ENCODE results near the gene ABCD1.

The ABCD1 gene

DNA sequence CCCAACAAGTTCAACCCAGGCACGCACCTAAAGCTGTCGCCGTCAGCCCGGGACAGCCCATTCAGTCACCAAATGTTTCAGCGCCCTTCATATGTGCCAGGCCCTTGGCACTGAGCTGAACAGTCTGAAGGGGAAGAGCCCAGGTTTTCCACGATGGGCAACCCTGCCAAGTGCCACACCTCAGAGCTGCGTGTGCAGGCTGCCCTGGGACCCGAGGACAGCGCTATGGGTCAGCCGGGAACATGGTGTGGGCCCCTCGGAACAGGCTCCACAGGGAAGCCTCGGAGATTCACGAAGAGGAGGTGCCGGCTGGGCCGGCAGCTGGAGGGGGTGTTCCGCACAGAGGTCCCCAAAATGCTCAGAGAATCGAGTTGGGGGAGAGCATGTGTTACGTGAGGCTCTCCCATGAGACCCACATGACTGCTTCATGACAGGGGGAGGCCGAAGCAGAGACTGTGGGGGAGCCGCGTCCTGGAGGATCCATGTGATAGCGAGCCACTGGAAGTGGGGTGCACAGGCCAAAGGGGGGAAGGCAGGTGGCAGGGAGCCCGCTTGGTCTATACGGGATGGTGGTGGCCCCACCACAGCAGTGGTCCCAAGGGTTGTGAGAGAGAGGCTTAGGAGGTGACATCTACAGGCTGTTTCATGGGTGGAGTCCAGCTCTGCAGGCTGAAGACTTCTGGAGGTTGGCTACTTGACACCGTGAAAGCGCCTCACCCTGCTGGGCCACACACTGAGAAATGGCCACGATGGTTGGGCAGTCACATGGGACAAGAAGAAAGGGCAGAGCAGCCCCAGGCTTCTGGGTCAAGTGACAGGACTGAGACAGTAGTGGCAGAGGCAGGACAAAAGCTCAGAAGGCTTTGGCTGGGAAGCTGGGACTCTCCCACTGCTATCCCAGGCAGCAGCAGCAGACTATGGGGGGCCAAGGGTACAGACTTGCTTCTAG lies 14.7 kb upstream of the ABCD1 start:
- H3K79me2 ChIP-seq (ENCODE audit: insufficient read depth, low read length), result no peaks in the 10 kb centered on the region
- no peak for TF ChIP-seq EZH2phosphoT487 (IDR thresholded peaks at IDR 0.05; ENCODE audit: borderline replicate concordance)
- no peak for TF ChIP-seq CTCF (conservative IDR thresholded peaks at IDR 0.05; ENCODE audit: low read length)
- peaks cover 4% of the 10 kb centered on the region for H4K20me1 ChIP-seq (ENCODE audit: insufficient read depth, low read length, poor library complexity, severe bottlenecking)

DNA sequence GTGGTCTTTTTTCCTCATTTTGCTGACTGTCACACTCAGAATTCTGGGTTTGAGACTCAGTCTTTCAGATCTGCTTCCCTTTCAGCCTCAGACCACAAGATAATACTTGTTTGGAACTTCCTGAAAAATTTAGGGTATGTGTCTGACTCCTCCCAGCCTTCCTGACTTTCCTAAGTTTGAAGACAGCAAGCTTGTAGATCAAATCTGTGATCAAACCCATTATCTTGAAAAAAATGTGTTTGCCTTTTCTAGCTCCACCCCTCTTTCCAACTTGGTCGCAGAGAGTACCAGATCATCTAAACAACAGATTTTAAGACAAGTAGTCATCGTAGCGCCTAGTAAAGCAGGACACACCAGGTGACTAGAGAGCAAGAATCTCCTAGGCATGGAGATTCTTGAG lies 10.4 kb upstream of the ABCD1 start:
- no peak for TF ChIP-seq EZH2phosphoT487 (IDR thresholded peaks at IDR 0.05; ENCODE audit: borderline replicate concordance)
- Histone ChIP-seq H3K27me3 (ENCODE audit: insufficient read depth, low read length, poor library complexity, severe bottlenecking) (no peaks in the 10 kb centered on the region), H4K20me1 (ENCODE audit: insufficient read depth, low read length, poor library complexity, severe bottlenecking) (peaks cover 7% of the 10 kb centered on the region), H3K79me2 (ENCODE audit: insufficient read depth, low read length) (peaks cover 25% of the 10 kb centered on the region; the same call in 1 of the 2 replicates), H3K9ac (ENCODE audit: low read depth, low read length, poor library complexity, severe bottlenecking) (no peak overlapping the region), H3K9me2 (replicated peaks; ENCODE audit: low read depth, low read length) (no peaks in the 10 kb centered on the region), H3K9me3 (ENCODE audit: insufficient read depth, low read depth, low read length) (no peaks in the 10 kb centered on the region), H3K4me1 (ENCODE audit: insufficient read depth, low read length, poor library complexity, severe bottlenecking) (no peaks in the 10 kb centered on the region), H3K4me2 (ENCODE audit: low read depth, low read length, poor library complexity, severe bottlenecking) (no peak overlapping the region), H3F3A (ENCODE audit: low read depth) (no peaks in the 10 kb centered on the region), H2AFZ (ENCODE audit: low read length) (no peak overlapping the region), H3K36me3 (ENCODE audit: insufficient read depth, low read length) (peaks cover 36% of the 10 kb centered on the region; the same call in 1 of the 2 replicates), H3K4me3 (ENCODE audit: low read length, poor library complexity, severe bottlenecking) (no peak overlapping the region)

More for the DNA sequence above, 14.7 kb upstream of the ABCD1 start:
- no peaks in the 10 kb centered on the region for H3K9me2 ChIP-seq (replicated peaks; ENCODE audit: low read depth, low read length)
- H3K36me3 ChIP-seq (ENCODE audit: insufficient read depth, low read length), result peaks cover 10% of the 10 kb centered on the region; the same call in 1 of the 2 replicates
- H3K4me1 ChIP-seq (ENCODE audit: insufficient read depth, low read length, poor library complexity, severe bottlenecking), result no peaks in the 10 kb centered on the region
- no peaks in the 10 kb centered on the region for H3K9me3 ChIP-seq (ENCODE audit: insufficient read depth, low read depth, low read length)
- no peaks in the 10 kb centered on the region for H3F3A ChIP-seq (ENCODE audit: low read depth)
- no peak overlapping the region for H3K4me3 ChIP-seq (ENCODE audit: low read length, poor library complexity, severe bottlenecking)
- H3K9ac ChIP-seq (ENCODE audit: low read depth, low read length, poor library complexity, severe bottlenecking), result no peak overlapping the region
- no peaks in the 10 kb centered on the region for H3K27me3 ChIP-seq (ENCODE audit: insufficient read depth, low read length, poor library complexity, severe bottlenecking)
- H2AFZ ChIP-seq (ENCODE audit: low read length), result no peak overlapping the region
- no peak overlapping the region for H3K4me2 ChIP-seq (ENCODE audit: low read depth, low read length, poor library complexity, severe bottlenecking)

DNA sequence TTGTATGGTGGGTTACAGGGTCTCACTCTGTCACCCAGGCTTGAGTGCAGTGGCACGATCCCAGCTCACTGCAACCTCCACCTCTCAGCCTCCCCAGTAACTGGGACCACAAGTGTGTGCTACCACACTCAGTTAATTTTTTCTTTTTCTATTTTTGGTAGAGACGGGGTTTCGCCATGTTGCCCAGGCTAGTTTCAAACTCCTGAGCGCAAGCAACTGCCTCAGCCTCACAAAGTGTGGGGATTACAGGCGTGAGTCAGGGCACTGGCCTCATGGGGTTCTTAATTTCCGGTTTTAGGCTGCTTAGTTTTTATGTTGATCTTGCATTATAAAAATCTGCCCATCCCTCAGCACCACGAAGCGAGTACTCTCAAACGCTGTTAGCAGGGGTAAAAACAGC lies 7.2 kb upstream of the ABCD1 start:
- TF ChIP-seq CTCF (conservative IDR thresholded peaks at IDR 0.05; ENCODE audit: low read length), result no peak
- no peak for TF ChIP-seq EZH2phosphoT487 (IDR thresholded peaks at IDR 0.05; ENCODE audit: borderline replicate concordance)
- peaks cover 57% of the 10 kb centered on the region for H3K79me2 ChIP-seq (ENCODE audit: insufficient read depth, low read length)
- H3K4me1 ChIP-seq (ENCODE audit: insufficient read depth, low read length, poor library complexity, severe bottlenecking), result peaks cover 10% of the 10 kb centered on the region
- H3K9me2 ChIP-seq (replicated peaks; ENCODE audit: low read depth, low read length), result no peaks in the 10 kb centered on the region
- peaks cover 50% of the 10 kb centered on the region; the same call in 1 of the 2 replicates for H3K36me3 ChIP-seq (ENCODE audit: insufficient read depth, low read length)
- H4K20me1 ChIP-seq (ENCODE audit: insufficient read depth, low read length, poor library complexity, severe bottlenecking), result peaks cover 23% of the 10 kb centered on the region
- H3K4me2 ChIP-seq (ENCODE audit: low read depth, low read length, poor library complexity, severe bottlenecking), result no peak overlapping the region
- H3K27me3 ChIP-seq (ENCODE audit: insufficient read depth, low read length, poor library complexity, severe bottlenecking), result no peaks in the 10 kb centered on the region
- H3F3A ChIP-seq (ENCODE audit: low read depth), result no peaks in the 10 kb centered on the region
- no peak overlapping the region for H3K9ac ChIP-seq (ENCODE audit: low read depth, low read length, poor library complexity, severe bottlenecking)
- no peak overlapping the region for H2AFZ ChIP-seq (ENCODE audit: low read length)
- no peaks in the 10 kb centered on the region for H3K9me3 ChIP-seq (ENCODE audit: insufficient read depth, low read depth, low read length)
- no peak overlapping the region for H3K4me3 ChIP-seq (ENCODE audit: low read length, poor library complexity, severe bottlenecking)
